ENCODE results near the gene RAD51.

The RAD51 gene

DNA sequence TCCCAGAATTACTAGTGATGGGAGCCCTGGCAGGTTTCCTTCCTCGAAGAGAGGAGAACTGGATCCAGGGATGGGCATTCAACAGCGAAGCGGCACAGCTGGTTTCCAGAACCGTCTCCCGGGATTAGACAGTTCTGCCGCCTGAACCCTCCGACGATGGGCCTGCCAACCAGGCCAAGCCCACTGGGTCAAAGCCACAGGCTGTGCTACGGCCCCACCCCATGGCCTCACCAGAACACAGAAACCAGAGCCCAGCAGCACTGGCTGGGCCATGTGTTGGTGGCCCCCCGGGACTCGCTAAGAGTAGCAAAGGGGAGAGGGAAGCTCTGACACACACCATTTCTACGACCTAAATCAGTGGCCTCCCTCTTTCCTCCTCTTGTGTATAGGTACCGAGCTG lies 77.0 kb downstream of the RAD51 start:
- Histone ChIP-seq H3K9me3 (ENCODE audit: control insufficient read depth in 1 of 2, low read length in 2 of 2) (no peaks in the 10 kb centered on the region), H3K27me3 (ENCODE audit: low read depth, low read length) (no peaks in the 10 kb centered on the region), H3K4me3 (ENCODE audit: low read depth in 1 of 2, low read length in 2 of 2) (no peak overlapping the region), H3K27ac (ENCODE audit: low read length) (no peak overlapping the region), H3K4me1 (ENCODE audit: control insufficient read depth in 1 of 2, insufficient read depth in 2 of 2, low read length in 2 of 2) (no peaks in the 10 kb centered on the region), H3K36me3 (ENCODE audit: control insufficient read depth in 1 of 2, insufficient read depth in 2 of 2, low read length in 2 of 2) (peaks cover 37 to 79% of the 10 kb centered on the region in 2 donors)

DNA sequence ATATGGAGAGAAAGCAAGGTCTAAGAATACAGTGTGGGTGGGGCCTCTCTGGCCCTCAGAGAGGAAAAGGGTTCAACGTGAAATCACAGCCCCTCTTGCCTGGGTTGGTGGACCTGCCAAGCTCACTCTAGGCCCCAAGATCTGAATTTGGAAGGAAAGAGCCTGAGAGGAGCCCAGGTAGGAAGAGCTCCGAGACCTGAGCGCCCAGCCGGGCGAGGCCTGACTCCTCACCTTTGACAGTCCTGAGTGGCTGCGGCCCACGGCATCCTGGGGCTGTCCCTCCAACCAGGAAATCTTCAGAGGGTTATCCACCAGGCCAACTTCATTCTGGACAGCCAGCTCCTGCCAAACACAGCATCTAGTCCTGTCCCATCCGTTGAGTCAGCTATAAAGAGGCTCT lies 78.5 kb downstream of the RAD51 start:
- Histone ChIP-seq H3K27ac (ENCODE audit: low read length) (no peak overlapping the region), H3K4me1 (ENCODE audit: control insufficient read depth in 1 of 2, insufficient read depth in 2 of 2, low read length in 2 of 2) (no peaks in the 10 kb centered on the region), H3K9me3 (ENCODE audit: control insufficient read depth in 1 of 2, low read length in 2 of 2) (no peaks in the 10 kb centered on the region), H3K4me3 (ENCODE audit: low read depth in 1 of 2, low read length in 2 of 2) (no peak overlapping the region), H3K36me3 (ENCODE audit: control insufficient read depth in 1 of 2, insufficient read depth in 2 of 2, low read length in 2 of 2) (peaks cover 41 to 73% of the 10 kb centered on the region in 2 donors), H3K27me3 (ENCODE audit: low read depth, low read length) (no peaks in the 10 kb centered on the region)

DNA sequence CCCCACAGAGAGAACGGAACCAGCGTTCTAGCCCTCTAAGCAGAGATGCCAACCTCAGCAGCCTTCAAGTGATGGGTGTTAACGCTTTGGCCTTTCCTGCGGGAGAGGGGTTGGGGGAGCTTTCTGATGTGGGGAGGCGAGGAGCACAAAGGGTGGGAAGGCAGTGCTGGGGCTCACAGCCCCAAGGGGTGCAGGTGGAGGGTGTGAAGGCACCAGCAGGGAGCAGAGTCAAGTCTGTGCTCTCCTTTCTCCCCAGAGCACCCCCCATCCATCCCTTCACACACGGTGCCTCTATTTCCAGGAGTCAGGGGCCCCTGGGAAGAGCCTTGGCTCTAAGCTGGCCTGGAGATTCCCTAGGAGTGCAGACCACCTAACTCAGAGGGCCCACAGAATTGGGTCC lies 78.9 kb downstream of the RAD51 start:
- Histone ChIP-seq H3K27ac (ENCODE audit: low read length) (no peak overlapping the region), H3K27me3 (ENCODE audit: low read depth, low read length) (no peaks in the 10 kb centered on the region), H3K4me3 (ENCODE audit: low read depth in 1 of 2, low read length in 2 of 2) (no peak overlapping the region), H3K9me3 (ENCODE audit: control insufficient read depth in 1 of 2, low read length in 2 of 2) (no peaks in the 10 kb centered on the region), H3K36me3 (ENCODE audit: control insufficient read depth in 1 of 2, insufficient read depth in 2 of 2, low read length in 2 of 2) (peaks cover 41 to 74% of the 10 kb centered on the region in 2 donors), H3K4me1 (ENCODE audit: control insufficient read depth in 1 of 2, insufficient read depth in 2 of 2, low read length in 2 of 2) (no peaks in the 10 kb centered on the region)

DNA sequence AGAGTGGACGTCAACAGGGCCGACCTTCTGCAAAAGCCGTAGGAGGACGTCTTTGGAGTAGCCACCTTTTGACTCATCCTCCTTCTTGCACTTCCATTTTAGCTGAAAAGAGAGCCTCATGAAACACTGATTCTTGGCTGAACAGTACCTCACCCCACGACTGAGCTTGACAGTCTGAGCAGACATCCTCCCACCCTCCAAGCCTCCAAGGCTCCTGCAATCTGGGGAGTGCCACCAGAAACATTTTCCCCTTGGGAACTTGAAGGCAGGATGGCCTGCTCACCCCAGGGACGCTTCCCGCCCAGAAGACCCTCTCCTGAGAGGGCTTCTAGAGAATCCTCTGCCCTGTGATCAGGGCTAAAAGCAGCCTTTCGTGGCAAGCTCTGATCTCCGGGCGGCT lies 80.0 kb downstream of the RAD51 start:
- Histone ChIP-seq H3K27me3 (ENCODE audit: low read depth, low read length) (no peaks in the 10 kb centered on the region), H3K27ac (ENCODE audit: low read length) (no peak overlapping the region), H3K9me3 (ENCODE audit: control insufficient read depth in 1 of 2, low read length in 2 of 2) (no peaks in the 10 kb centered on the region), H3K4me3 (ENCODE audit: low read depth in 1 of 2, low read length in 2 of 2) (no peak overlapping the region), H3K4me1 (ENCODE audit: control insufficient read depth in 1 of 2, insufficient read depth in 2 of 2, low read length in 2 of 2) (no peaks in the 10 kb centered on the region), H3K36me3 (ENCODE audit: control insufficient read depth in 1 of 2, insufficient read depth in 2 of 2, low read length in 2 of 2) (peaks cover 52 to 83% of the 10 kb centered on the region in 2 donors)

DNA sequence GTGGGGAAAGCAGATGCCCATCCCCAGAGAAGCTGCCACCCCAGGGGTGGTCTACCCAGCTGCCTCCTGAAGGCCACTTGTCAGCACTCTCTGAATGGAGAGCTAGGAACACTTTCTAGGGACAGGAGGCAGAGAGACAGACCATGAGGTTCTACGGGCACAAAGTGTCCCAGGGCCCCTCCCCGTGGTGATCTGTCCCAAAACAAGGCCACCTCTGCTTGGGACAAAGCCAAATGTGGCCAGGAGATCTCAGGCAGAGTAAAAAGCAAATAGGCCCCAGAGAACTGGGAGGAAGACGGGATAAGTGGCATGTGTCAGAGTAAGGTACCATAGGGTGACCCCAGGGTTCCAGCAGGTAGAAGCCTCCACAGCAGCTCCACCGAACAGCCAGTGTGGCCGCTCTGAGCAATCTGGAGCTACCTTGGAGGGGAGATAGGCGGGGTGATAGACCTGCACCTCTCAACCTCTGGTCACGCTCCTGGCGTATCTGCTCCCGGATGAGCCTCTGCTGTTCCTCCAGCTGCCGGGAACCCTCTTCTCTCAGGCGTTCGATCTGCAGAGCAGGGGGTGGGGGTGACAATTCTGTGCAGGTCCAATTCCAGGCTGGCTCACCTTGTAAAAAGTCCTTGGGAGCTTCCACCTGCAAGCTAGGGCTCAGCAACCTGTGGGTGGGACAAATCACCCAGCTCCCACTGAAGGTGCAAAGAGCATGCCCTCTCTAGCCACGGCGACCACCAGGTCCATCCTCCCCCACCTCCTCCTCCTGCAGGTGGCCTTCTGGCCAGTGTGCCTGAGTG lies 81.0 kb downstream of the RAD51 start:
- no peaks in the 10 kb centered on the region for H3K27me3 ChIP-seq (ENCODE audit: low read depth, low read length)
- no peaks in the 10 kb centered on the region for H3K4me1 ChIP-seq (ENCODE audit: control insufficient read depth in 1 of 2, insufficient read depth in 2 of 2, low read length in 2 of 2)
- H3K36me3 ChIP-seq (ENCODE audit: control insufficient read depth in 1 of 2, insufficient read depth in 2 of 2, low read length in 2 of 2), result peaks cover 52 to 79% of the 10 kb centered on the region in 2 donors
- no peaks in the 10 kb centered on the region for H3K9me3 ChIP-seq (ENCODE audit: control insufficient read depth in 1 of 2, low read length in 2 of 2)
- H3K4me3 ChIP-seq (ENCODE audit: low read depth in 1 of 2, low read length in 2 of 2), result no peak overlapping the region
- no peak overlapping the region for H3K27ac ChIP-seq (ENCODE audit: low read length)

DNA sequence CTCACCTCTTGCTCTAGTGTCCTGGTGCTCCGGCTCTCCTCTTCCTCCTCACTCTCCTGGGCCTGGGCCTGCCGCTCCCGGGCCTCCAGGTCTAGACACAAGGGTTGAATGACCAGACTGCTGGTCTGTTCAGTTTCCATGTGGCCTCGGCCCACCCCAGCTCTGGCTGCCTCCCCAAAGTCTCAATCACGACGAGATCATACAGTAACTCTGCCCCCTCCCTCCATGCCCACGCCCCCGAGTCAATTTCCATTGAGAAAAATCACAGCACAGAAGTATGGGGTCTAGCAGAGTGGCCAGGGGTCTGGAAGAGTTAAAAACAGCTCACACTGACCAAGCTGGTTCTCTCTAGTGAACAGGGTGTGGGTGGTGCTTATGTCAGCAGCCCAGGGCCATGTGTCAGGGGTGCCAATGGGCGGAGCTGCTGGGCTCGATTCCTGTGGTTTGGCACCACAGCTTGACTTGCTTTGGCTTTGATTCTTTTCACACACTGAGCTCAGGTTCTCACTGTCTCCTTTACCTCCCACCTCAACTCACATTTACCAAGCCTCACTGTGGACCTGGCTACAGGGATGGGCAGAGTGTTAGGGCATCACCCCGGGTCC lies 81.7 kb downstream of the RAD51 start:
- Histone ChIP-seq H3K4me3 (ENCODE audit: low read depth in 1 of 2, low read length in 2 of 2) (no peak overlapping the region), H3K36me3 (ENCODE audit: control insufficient read depth in 1 of 2, insufficient read depth in 2 of 2, low read length in 2 of 2) (peaks cover 52 to 73% of the 10 kb centered on the region in 2 donors), H3K9me3 (ENCODE audit: control insufficient read depth in 1 of 2, low read length in 2 of 2) (no peaks in the 10 kb centered on the region), H3K4me1 (ENCODE audit: control insufficient read depth in 1 of 2, insufficient read depth in 2 of 2, low read length in 2 of 2) (no peaks in the 10 kb centered on the region), H3K27me3 (ENCODE audit: low read depth, low read length) (no peaks in the 10 kb centered on the region), H3K27ac (ENCODE audit: low read length) (no peak overlapping the region)

Measured in muscle layer of duodenum (tissue), 2 donors.